Measurements from ENCODE around the gene NSUN5.
"Not testable (repeated sequence)": the region's sequence is repeated elsewhere in the genome, so short reads cannot be mapped to it uniquely, and the experiment has no call there.

Gene NSUN5

GRCh38 chr7:73324081-73324845 is 15.6 kb upstream of the NSUN5 start:
- DNase-seq, result not testable (repeated sequence)

GRCh38 chr7:73323434-73324080 is 14.9 kb upstream of the NSUN5 start:
- DNase-seq, result not testable (repeated sequence)

- DNase-seq, result not testable (repeated sequence)
Observed at GRCh38 chr7:73320009-73320408, 11.4 kb upstream of the NSUN5 start.

- DNase-seq, result not testable (repeated sequence)
Observed at GRCh38 chr7:73319541-73319940, 10.9 kb upstream of the NSUN5 start.

GRCh38 chr7:73318656-73319204 is 10.1 kb upstream of the NSUN5 start:
- not testable (repeated sequence) for DNase-seq

DNA sequence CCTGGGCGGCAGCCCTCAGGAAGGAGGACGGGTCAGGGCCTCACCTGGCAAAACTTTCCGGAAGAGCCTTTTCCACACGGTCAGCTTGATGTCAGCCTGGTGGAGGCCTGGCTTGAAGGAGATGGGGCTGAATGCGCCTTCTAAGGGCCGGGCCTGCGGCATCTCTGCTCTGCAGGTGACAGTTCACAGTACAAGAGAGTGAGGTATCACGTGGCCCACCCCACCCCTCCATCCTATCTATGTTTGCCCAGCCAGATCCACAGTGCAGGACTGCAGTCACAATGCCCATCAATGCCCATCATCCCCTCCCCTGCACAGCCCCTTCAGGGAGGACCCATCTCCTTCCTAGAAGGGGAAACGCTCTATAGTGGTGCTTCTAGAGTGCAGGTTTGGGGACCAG is 7.9 kb upstream of the NSUN5 start:
- DNase-seq, result no peak

DNA sequence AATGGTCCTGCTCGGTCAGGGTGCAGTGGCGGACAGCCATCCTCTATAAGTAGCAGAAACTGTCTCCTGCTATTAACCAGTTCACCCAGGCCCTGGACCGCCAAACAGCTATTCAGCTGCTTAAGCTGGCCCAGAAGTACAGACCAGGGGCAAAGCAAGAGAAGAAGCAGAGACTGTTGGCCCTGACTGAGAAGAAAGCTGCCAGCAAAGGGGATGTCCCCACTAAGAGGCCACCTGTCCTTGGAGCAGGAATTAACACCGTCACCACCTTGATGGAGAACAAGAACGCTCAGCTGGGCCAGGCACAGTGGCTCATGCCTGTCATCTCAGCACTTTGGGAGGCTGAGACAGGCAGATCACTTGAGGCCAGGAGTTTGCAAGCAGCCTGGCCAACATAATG is 5.6 kb upstream of the NSUN5 start:
- DNase-seq, result no peak

DNA sequence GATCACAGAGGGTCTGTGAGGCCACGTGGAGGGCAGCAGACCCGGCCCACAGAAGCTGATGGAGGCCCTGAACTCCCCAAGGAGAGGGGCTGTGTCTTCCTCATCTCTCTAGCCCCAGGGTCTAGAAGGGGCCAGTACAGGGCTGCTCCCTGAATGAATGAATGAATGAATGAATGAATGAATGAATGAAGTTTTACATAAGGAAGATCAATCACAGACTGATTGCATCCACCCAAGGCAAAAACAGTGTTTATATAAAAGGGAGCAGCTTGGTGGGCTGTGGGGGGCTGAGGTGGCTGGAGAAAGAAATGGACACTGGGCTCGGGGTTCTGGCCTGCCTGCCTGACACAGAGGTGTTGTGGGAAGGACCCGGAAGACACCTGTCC is 4.9 kb upstream of the NSUN5 start:
- DNase-seq, result no peak

GRCh38 chr7:73312831-73313520 is 4.3 kb upstream of the NSUN5 start:
- DNase-seq, result no peak

- DNase-seq, result not testable (repeated sequence)
Observed at GRCh38 chr7:73311421-73311820, 2.8 kb upstream of the NSUN5 start.

DNA sequence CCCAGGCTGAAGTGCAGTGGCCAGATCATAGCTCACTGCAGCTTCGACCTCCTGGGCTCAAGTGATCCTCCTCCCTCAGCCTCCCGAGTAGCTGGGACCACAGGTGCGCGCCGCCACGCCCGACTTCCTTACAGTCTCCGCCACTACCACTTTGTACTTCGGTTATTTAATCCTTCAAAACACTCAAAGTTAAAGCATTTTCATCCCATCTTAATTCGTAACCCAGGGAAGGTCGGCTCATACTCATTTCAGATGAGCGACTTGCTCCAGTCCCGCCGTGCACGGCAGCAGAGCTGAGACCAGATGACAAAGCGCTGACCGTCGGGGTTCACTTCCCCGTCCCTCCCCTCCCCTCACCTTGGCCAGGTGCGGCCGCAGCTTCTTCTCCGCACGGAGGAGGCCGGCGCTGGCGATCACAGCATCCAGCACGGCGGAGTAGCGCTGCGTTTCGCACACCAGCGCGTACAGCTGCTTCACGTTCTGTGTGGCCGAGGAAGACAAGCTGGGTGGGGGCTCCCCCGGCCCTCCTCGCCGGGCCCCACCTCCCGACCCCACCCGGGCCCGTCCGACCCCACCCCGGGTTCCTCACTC is 457 bp downstream of the NSUN5 start:
- no peak for DNase-seq

DNA sequence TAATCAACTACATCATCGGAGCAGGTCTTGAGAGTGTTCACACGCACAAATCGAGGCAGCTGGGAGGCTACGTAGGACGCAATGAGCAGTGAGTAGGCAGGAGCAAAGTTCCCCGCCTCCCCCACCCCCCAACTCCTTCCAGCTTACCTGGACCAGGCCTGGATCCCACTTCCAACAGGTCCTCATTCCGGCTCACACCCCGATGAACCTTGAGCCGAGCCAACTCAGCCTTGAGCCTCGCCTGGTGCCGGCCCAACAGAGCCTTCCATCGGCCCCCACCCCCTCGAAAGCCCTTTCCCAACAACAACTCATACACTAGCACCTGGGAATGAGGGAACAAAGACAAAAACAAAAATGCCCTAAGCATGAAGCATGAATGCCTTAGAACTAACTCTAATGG is 1.2 kb downstream of the NSUN5 start:
- no peak for DNase-seq

- DNase-seq, result not testable (repeated sequence)
Observed at GRCh38 chr7:73304612-73305387, 3.8 kb downstream of the NSUN5 start.

- DNase-seq, result no peak
Observed at GRCh38 chr7:73304071-73304470, 4.6 kb downstream of the NSUN5 start.

DNA sequence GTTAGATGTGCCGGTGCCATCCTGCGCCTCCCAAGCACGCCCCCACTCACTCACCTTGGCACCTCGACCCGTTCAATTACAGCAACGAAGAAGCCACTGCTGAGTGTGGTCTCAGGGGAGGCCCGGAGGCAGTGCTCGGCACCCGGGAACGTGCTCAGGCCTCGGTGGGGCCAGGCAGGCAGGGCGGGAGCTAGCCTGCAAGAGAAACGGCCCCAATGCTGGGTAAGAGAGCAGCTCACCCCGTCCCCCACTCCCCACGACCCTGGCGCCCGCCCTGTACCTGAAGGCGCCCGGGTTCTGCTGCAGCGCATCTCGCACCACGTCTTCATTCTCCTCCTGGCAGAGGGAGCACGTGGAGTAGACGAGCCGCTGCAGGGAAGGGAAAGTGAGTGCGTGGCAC is 5.1 kb downstream of the NSUN5 start:
- DNase-seq, result no peak

GRCh38 chr7:73302846-73303245 is 5.8 kb downstream of the NSUN5 start:
- DNase-seq, result not testable (repeated sequence)

DNA sequence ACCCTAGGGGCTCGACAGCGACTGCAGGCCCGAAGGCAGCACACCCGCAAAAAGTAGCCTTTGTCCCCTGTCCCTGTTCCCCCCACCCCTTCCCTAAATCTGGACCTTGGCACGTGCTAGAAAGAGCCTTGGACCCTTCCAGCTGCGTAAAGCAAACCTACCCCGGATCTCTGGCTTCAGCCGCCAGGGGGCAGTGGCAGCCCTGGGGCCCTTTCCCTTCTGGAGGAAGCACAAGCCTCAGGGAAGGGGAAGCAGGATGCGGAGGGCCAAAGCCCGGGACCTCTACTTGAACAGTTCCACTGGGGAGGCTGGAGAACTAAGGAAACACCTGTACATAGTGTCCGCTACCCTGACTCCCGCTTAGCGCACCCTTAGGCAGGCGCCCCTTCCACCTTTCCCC is 7.5 kb downstream of the NSUN5 start:
- not testable (repeated sequence) for DNase-seq

- DNase-seq, result not testable (repeated sequence)
Observed at GRCh38 chr7:73299812-73300211, 8.8 kb downstream of the NSUN5 start.

- DNase-seq, result not testable (repeated sequence)
Observed at GRCh38 chr7:73297706-73298105, 10.9 kb downstream of the NSUN5 start.

GRCh38 chr7:73297235-73297634 is 11.4 kb downstream of the NSUN5 start:
- not testable (repeated sequence) for DNase-seq

DNA sequence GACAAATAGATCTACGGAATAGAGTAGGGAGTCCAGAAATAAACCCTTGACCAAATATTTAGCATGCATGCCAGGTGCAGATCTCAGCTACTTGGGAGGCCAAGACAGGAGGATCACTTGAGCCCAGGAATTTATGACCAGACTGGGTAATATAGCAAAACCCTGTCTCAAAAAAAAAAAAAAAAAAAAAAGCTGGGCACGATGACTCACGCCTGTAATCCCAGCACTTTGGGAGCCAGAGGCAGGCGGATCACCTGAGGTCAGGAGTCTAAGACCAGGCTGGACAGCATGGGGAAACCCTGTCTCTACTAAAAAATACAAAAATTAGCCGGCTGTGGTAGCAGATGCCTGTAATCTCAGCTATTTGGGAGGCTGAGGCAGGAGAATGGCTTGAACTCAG is 31.4 kb downstream of the NSUN5 start:
- DNase-seq, result not testable (repeated sequence)

DNA sequence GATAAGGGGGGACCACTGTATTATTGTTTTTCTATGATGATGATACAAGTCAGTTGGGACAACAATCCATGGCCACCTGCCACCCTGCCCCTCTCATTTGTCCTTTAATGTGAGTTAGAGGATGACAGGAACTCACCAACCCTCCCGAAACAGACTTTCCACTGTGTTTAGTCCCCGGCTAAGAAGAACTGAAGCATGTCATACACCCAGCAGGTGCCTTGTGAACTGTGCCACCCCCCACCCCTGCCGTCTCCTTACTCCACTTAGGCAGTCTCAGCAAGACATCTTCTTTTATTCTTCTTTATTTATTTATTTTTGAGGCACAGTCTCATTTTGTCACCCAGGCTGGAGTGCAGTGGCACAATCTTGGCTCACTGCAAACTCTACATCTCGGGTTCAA is 40.8 kb downstream of the NSUN5 start:
- not testable (repeated sequence) for DNase-seq

Measured in cerebellar nuclear complex (tissue), 1 donor.